UCSD-AML1 (cell line): ENCODE results near the gene ATP7A.
"Not testable (repeated sequence)": the region's sequence is repeated elsewhere in the genome, so short reads cannot be mapped to it uniquely, and the experiment has no call there.

Experiments used
- DNase-seq: peaks from one replicate; lab custom pipeline; 2025; ENCODE audit not compliant: unreplicated experiment; lab: John Stamatoyannopoulos, UW

ATP7A gene

DNA sequence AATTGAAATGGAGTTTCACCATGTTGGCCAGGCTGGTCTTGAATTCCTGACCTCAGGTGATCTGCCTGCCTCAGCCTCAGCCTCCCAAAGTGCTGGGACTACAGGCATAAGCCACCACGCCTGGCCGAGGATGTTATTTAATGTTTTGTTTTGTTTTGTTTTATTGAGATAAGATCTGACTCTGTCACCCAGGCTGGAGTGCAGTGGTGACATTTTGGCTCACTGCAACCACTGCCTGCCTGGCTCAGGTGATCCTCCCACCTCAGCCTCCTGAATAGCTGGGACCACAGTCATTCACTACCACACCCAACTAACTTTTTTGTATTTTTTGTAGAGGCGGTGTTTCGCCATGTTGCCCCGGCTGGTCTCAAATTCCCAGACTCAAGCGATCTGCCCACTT, 34.5 kb downstream of the ATP7A start:
- not testable (repeated sequence) for DNase-seq

DNA sequence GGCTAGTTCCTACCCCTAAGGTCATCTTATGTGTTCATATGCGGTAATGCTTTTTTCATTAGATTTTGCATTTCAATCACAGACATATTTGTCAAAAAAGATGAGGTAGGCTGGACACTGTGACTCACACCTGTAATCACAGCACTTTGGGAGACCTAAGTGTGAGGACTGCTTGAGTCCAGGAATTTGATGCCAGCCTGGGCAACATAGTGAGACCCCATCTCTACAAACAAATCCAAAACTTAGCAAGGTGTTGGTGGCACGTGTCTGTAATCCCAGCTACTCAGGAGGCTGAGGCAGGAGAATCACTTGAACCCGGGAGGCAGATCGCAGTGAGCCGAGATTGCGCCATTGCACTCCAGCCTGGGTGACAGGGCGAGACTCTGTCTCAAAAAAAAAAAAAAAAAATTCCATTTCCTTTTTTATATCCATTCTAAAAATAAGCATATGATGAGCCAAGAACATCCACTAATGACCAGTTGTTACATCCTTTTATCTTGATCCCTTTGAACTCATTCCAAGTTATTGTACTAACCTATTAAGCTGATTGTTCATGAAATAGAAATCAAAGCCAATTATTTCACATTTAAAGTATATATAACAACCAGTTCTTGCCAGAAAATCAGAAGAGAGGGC, 35.5 kb downstream of the ATP7A start:
- no peak for DNase-seq

DNA sequence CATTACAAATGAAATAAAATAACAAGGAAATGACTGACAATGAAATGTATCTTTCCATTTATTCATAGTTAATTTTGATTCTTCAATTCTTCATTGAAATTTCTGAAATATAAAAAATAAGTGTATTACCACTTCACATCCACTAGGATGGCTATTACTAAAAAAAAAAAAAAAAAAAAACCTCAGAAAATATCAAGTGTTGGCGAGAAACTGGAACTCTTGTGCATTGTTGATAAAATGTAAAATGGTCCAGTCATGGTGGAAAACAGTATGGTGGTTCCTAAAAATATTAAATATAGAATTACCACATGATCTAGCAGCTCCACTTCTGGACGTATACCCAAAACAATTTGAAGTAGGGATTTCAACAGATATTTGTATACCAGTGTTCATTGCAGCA, 36.1 kb downstream of the ATP7A start:
- DNase-seq = no peak

- DNase-seq = no peak
These were observed 39.3 kb downstream of the ATP7A start for GRCh38 chrX:77949840-77950239.

- no peak for DNase-seq
These were observed 41.7 kb downstream of the ATP7A start for GRCh38 chrX:77952173-77952572.

DNA sequence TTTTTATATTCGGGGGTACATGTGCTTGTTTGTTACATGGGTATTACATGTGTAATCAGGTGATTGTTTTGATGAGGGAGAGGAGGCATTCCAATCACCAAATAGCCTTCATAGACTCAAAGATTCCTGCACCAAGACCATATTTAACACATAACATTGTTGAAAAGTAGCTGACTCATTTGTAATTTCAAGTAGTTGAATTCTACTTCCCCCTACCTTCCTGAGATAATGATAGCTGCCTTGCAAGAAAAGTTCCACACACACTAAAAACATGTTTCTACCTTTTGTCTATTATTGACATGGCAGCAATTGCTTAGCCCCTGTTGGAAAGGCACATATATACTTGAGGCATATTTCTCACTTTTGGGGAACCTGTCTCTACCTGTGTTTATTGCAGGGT, 42.8 kb downstream of the ATP7A start:
- no peak for DNase-seq

GRCh38 chrX:77953708-77954107, 43.2 kb downstream of the ATP7A start:
- no peak for DNase-seq

DNA sequence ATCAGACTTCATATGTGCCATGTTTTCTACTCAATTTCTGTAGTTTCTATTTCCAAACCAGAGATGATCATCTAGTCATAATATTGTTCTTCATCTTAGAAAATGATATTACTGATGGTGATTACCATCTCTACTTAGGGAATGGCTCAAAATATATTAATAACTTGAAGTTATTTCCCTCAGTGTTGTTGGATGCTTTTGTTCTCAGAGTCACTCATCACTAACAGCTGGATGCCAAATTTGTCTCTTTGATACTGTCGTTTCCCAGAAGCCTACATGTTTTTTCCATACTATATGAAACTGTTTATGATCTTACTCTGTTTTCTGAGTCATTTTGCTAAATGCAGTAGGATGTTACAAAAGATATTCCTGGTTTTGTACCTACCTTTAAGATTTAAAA, 50.1 kb downstream of the ATP7A start:
- DNase-seq = no peak

GRCh38 chrX:77961063-77961462, 50.6 kb downstream of the ATP7A start:
- DNase-seq = no peak

DNA sequence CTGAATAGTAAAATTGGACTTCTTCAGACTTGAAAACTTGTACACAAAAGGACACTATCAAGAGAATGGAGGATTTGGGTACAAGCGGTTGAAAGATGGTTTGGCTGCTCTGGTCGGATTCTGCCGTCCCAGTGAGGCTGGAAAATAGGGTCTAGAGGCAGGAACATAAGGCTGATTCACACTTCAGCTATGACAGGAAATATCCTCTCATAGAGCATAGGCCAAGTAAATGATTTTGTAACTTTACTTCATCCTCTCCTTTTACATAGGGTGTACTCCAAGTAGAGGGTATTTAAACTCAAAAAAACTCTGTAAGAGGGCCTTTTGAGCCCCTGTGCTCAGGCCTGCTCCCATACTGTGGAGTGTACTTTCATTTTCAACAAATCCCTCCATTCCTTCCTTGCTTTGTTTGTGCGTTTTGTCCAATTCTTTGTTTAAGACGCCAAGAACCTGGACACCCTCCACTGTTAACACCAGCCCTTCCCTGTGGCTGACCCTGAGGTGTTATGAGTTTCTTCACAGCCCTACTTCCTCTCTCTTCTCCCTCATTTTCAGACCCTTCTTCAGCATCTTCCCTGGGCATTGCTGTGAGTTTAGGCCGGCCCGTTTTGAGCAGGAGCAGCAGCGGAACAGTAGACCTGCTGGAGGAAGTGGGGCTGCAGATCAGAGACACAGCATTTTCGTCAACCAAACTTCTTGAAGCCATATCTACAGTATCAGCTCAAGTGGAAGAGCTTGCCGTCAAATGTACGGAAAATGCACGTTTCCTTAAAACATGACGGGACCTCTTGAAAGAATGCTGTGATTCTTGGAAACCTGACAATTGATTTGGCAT, 51.8 kb downstream of the ATP7A start:
- no peak for DNase-seq

DNA sequence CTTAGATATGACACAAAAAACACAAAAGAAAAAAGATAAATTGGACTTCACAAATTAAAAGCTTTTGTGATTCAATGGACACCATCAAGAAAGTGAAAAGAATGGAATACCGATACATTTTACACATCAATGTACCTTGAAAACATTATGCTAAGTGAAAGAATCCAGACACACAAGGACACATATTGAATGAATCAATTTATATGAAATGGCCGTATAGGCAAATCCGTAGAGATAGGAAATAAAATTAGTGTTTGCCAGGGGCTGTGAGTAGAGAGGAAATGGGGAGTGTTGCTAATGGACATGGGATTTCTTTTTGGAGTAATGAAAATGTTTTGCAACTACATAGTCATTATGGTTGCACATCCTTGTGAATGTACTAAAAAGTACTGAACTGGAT, 55.9 kb downstream of the ATP7A start:
- no peak for DNase-seq

DNA sequence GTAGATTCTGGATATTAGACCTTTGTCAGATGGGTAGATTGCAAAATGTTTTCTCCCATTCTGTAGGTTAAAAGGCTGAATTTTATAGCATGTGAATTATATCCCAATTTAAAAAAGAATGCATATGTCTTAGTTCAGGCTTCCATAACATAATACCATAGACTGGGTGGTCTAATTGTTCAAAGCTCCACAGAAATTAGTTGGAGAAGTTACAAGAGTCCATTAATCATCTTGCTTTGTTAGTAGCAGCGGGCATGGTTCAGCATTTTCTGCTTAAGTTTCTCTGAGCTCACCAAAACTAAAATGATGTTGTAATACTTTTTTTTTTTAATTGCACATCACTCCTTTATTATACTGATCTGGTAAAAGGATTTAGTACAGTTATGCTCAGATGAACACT, 57.1 kb downstream of the ATP7A start:
- DNase-seq = no peak

DNA sequence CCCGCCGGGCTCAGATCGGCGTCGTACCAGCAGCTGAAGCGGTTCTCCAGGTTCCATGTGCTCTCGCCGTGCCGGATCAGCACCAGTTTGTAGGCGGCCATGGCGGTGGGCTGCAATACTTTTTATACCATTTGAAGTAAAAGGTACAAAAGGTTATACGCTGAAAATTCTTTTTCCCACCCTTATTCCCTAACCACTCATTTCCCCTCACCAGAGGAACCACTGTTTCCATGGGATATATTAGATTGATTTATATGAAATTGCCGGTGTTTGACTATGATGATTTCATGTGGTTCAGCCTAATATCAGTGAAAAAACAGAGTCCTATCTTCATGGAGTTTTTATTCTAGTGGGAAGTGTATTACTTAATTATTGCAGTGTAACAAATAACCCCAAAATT, 59.0 kb downstream of the ATP7A start, which contains the start of gene PGAM4:
PGAM4 (minus strand) TSS at position 101 of the 400 bp plus-strand sequence; CDS start at position 101, 0 bp downstream.
- no peak for DNase-seq

DNA sequence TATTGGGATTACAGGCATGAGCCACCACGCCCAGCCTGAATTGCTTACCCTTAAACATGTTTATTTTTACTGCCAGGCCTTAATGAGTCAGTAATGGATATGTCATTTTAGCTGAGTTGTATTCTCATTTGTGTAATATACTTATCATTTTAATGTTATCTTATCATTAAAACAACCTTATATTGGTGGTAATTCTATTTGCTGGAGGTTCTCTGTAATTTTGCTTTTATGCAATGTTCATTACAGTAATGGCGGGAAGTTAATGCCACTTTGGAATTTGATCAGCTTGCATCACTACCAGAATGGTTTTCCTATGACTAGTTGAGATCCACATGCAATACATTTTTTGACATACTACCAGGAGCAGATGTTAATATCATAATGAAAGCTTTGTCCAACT, 65.3 kb downstream of the ATP7A start:
- no peak for DNase-seq

DNA sequence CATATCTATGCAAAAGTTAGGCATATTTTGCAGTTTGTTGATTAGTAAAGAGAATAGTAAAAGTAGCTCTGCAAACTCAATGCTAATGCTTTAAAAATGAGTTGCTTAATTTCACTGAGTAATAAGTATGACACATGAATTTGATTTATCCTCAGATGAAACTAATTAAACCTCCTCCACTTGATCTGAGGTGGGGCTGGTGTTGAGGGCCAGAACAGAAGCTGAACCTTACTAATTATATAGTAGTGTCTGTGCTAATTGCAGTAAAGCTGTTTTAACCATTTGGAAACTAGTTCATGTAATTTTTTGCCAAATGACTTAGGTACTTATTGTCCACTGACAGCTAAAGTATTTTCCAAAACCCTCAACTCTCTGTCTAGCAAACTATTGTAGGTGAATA, 66.6 kb downstream of the ATP7A start:
- no peak for DNase-seq

DNA sequence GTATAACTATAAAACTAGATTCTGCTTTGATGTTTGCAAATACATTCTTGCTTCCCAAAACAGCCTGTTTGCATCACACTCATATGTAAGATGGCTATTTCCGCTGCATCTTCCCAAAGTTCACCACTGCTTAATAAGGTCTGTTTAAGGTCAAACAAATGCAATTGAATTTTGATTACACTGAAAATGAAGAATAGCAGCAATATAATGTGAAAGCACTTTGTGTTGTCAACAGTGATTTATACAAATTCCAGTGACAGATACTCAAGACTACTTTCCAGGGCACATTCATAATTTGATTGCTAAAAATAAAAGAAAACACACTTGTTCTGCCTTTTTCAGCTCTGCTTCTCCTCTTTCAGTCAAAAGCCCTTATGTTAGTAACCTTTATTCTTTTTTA, 67.0 kb downstream of the ATP7A start:
- DNase-seq = no peak

DNA sequence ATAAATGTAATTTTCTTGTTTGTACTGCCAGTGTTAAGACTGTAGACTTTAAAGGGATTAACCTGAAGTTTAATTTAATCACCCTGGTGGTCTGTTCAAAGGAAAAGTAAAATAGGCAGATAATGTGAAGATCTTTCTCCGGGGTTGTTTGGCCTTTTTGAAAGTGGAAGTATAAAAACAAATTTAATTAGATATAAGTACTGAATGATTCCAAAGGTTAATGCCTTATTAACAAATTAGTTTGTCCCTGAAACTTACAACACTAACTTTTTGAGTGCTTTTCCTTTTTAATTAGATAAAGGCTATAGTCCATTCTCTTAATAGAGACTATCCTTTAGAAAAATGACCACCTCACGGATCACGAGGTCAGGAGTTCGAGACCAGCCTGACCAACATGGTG, 69.4 kb downstream of the ATP7A start:
- no peak for DNase-seq

DNA sequence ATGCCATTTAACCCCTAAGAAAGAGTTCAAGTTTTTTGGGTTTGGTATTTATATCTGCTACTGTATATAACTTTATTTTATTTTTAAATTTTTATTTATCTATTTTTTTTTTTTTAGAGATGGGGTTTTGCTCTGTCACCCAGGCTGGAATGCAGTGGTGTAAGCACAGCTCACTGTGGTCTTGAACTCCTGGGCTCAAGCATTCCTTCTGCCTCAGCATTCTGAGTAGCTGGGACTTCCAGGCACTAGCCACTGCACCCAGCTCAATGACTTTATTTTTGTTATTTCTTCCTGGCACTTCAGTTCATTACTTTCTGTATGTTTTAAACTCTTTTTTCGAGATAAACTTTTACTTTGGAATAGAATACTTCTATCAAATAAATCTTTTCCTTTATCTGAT, 101.4 kb downstream of the ATP7A start:
- no peak for DNase-seq

- DNase-seq = no peak
These were observed 109.3 kb downstream of the ATP7A start for GRCh38 chrX:78019586-78020483.

DNA sequence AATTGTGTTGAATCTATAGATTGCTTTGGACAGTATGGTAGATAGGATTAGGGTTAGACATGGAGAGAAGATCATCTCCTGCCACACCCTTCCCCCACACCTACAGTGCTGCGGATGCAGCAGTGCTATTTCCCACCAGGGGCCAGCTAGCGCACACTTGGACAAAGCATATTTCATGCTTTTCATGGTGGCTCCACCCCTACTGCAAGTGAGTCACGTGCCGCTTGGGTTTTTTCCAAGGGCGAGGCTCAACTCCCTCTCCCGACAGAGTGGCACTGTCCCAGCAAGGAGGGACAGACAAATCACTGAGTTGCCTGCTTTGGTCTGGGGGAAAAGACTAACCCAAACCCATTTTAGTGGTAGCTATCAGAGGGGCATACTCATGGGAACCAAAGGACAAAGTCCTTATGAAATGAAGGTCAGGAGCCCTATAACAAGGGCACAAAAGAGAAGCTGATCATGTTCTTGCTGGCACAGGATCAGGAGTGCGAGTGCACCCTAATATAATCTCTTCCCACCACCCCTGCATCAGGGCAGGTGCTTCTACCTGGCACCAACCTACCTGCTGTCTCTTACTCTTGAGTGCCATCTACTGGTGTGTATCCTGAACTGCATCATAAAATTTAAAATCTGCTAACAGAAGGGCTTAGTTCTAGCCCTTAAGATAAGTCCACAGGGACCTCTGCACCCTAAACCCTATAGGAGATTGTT, 114.0 kb downstream of the ATP7A start:
- no peak for DNase-seq

DNA sequence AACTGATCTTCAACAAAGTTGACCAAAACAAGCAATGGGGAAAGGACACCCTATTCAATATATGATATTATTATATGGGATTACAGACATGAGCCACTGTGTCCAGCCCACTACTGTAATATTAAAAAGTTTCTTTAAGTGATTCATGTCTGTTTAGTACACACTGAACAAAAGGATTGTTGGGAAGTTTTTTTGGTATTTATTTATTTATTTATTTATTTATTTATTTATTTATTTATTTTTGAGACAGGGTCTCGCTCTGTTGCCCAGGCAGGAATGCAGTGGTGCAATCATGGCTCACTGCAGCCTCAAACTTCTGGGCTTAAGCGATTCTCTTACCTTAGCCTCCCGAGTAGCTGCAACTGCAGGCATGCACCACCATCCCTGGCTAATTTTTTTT, 117.3 kb downstream of the ATP7A start:
- no peak for DNase-seq
